ENCODE measurements around the gene LRWD1.

Gene LRWD1

GRCh38 chr7:102467581-102468477 is 3.0 kb downstream of the LRWD1 start:
- peak; percentile 23 for DNase-seq (ENCODE audit: low spot score)
- TF ChIP-seq CTCF (IDR thresholded peaks at IDR 0.05; ENCODE audit: extremely low read depth, insufficient read depth, missing control alignments) = no peak
- in situ Hi-C loops (cut with MboI; ENCODE audit: low pct_unique_long_range_greater_than_20kb, low sequenced_read_pairs, unreplicated experiment) = loop anchor here (5.0 kb wide), 1 partner anchor 66 kb away; no protein-coding TSS in a partner anchor

- TF ChIP-seq CTCF (IDR thresholded peaks at IDR 0.05; ENCODE audit: extremely low read depth, insufficient read depth, missing control alignments) = no peak
- DNase-seq (ENCODE audit: low spot score) = peak; percentile 27
- in situ Hi-C loops (cut with MboI; ENCODE audit: low pct_unique_long_range_greater_than_20kb, low sequenced_read_pairs, unreplicated experiment) = loop anchor here (5.0 kb wide), 1 partner anchor 66 kb away; no protein-coding TSS in a partner anchor
Observed at GRCh38 chr7:102468478-102469350, 3.9 kb downstream of the LRWD1 start.

GRCh38 chr7:102469351-102469971 is 4.7 kb downstream of the LRWD1 start:
- peak; percentile 32 for DNase-seq (ENCODE audit: low spot score)
- in situ Hi-C loops (cut with MboI; ENCODE audit: low pct_unique_long_range_greater_than_20kb, low sequenced_read_pairs, unreplicated experiment) = loop anchor here (5.0 kb wide), 1 partner anchor 67 kb away; no protein-coding TSS in a partner anchor
- no peak for TF ChIP-seq CTCF (IDR thresholded peaks at IDR 0.05; ENCODE audit: extremely low read depth, insufficient read depth, missing control alignments)

- no peak for TF ChIP-seq CTCF (IDR thresholded peaks at IDR 0.05; ENCODE audit: extremely low read depth, insufficient read depth, missing control alignments)
- DNase-seq (ENCODE audit: low spot score) = peak; percentile 20
- in situ Hi-C loops (cut with MboI; ENCODE audit: low pct_unique_long_range_greater_than_20kb, low sequenced_read_pairs, unreplicated experiment) = loop anchor here (5.0 kb wide), 1 partner anchor 68 kb away; no protein-coding TSS in a partner anchor
Observed at GRCh38 chr7:102469972-102470825, 5.4 kb downstream of the LRWD1 start.

GRCh38 chr7:102471791-102472125 is 7.0 kb downstream of the LRWD1 start:
- in situ Hi-C loops (cut with MboI; ENCODE audit: low pct_unique_long_range_greater_than_20kb, low sequenced_read_pairs, unreplicated experiment) = no loop called here
- no peak for DNase-seq (ENCODE audit: low spot score)
- TF ChIP-seq CTCF (IDR thresholded peaks at IDR 0.05; ENCODE audit: extremely low read depth, insufficient read depth, missing control alignments) = no peak
